HEK293 (cell line): ENCODE results near the gene CTPS2.

Experiments used
- CTCF ChIA-PET: fragments of 350-600 bp; formaldehyde crosslinking; extraction: SDS; loops from one replicate; lab custom pipeline; 2021; ENCODE audit warnings: antibody characterized with exemption; lab: Yijun Ruan, JAX
- POLR2A ChIA-PET: fragments of 300-600 bp; formaldehyde crosslinking; extraction: SDS; loops from one replicate; lab custom pipeline; 2020; ENCODE audit warnings: antibody characterized with exemption, inconsistent platforms; lab: Yijun Ruan, JAX
- H3K27ac ChIP-seq: fragments of 200-500 bp; sonication (Bioruptor generic); 2 replicates; pipeline ENCODE4 v1.5.1; 2014; ENCODE audit warnings: low read depth, low read length, control low read depth, inconsistent platforms; ENCODE audit errors: extremely low read depth
- H3K36me3 ChIP-seq, 2 experiments: fragments of 200-500 bp in 1 of 2; sonication (Bioruptor generic) in 1 of 2; 1 replicate in 1 of 2; 2 replicates in 1 of 2; pipeline ENCODE4 v1.5.1; 2014 to 2017; ENCODE audit warnings: inconsistent platforms in 2 of 2, low read length in 2 of 2; ENCODE audit not compliant: control insufficient read depth in 2 of 2, insufficient read depth in 1 of 2
- H3K4me1 ChIP-seq: fragments of 200-500 bp; sonication (Bioruptor generic); 2 replicates; pipeline ENCODE4 v1.5.1; 2014; ENCODE audit warnings: mild to moderate bottlenecking, low read length, inconsistent platforms; ENCODE audit not compliant: control insufficient read depth, insufficient read depth
- H3K4me3 ChIP-seq: 2 replicates; pipeline ENCODE4 v1.5.1; 2011; ENCODE audit warnings: low read depth, mild to moderate bottlenecking, control low read depth, low read length, moderate library complexity
- H3K9me3 ChIP-seq: fragments of 200-500 bp; sonication (Bioruptor generic); 2 replicates; pipeline ENCODE4 v1.5.1; 2014; ENCODE audit warnings: low read depth, low read length, inconsistent platforms; ENCODE audit not compliant: control insufficient read depth, insufficient read depth
- AEBP2 ChIP-seq: fragments of 450-650 bp; formaldehyde crosslinking; IDR thresholded peaks from 2 replicates; pipeline ENCODE4 v1.5.1; 2016; ENCODE audit warnings: missing biosample characterization, missing genetic modification characterization, borderline replicate concordance
- PRDM2 ChIP-seq: fragments of 450-650 bp; formaldehyde crosslinking; IDR thresholded peaks from 2 replicates; pipeline ENCODE4 v1.5.1; 2016; ENCODE audit warnings: missing biosample characterization, missing genetic modification characterization, borderline replicate concordance
- WT1 ChIP-seq: fragments of 450-650 bp; formaldehyde crosslinking; IDR thresholded peaks from 2 replicates; pipeline ENCODE4 v1.5.1; 2016; ENCODE audit warnings: missing biosample characterization, missing genetic modification characterization
- ZBTB48 ChIP-seq: fragments of 450-650 bp; formaldehyde crosslinking; IDR thresholded peaks from 2 replicates; pipeline ENCODE4 v1.5.1; 2016; ENCODE audit warnings: missing biosample characterization, missing genetic modification characterization
- ZBTB8A ChIP-seq: fragments of 450-650 bp; formaldehyde crosslinking; IDR thresholded peaks from 2 replicates; pipeline ENCODE4 v1.5.1; 2016; ENCODE audit warnings: missing biosample characterization, missing genetic modification characterization
- ZNF174 ChIP-seq: fragments of 450-650 bp; formaldehyde crosslinking; IDR thresholded peaks from 2 replicates; pipeline ENCODE4 v1.5.0; 2017; ENCODE audit warnings: missing biosample characterization, mild to moderate bottlenecking, missing genetic modification characterization
- ZNF175 ChIP-seq: fragments of 450-650 bp; formaldehyde crosslinking; IDR thresholded peaks from 2 replicates; pipeline ENCODE4 v1.5.1; 2016; ENCODE audit warnings: missing biosample characterization, missing genetic modification characterization
- ZNF18 ChIP-seq: fragments of 450-650 bp; formaldehyde crosslinking; IDR thresholded peaks from 2 replicates; pipeline ENCODE4 v1.5.1; 2016; ENCODE audit warnings: missing biosample characterization, missing genetic modification characterization
- ZNF221 ChIP-seq: fragments of 450-650 bp; formaldehyde crosslinking; IDR thresholded peaks from 2 replicates; pipeline ENCODE4 v1.5.1; 2017; ENCODE audit warnings: missing biosample characterization, missing genetic modification characterization, borderline replicate concordance
- ZNF366 ChIP-seq: fragments of 450-650 bp; formaldehyde crosslinking; conservative IDR thresholded peaks from 2 replicates; pipeline ENCODE4 v1.5.1; 2016; ENCODE audit warnings: missing biosample characterization, missing genetic modification characterization
- ZNF488 ChIP-seq: fragments of 450-650 bp; formaldehyde crosslinking; IDR thresholded peaks from 2 replicates; pipeline ENCODE4 v1.5.1; 2016; ENCODE audit warnings: missing biosample characterization, missing genetic modification characterization
- ZNF501 ChIP-seq: fragments of 450-650 bp; formaldehyde crosslinking; IDR thresholded peaks from 2 replicates; pipeline ENCODE4 v1.5.1; 2016; ENCODE audit warnings: missing biosample characterization, missing genetic modification characterization
- ZNF571 ChIP-seq: fragments of 450-650 bp; formaldehyde crosslinking; IDR thresholded peaks from 2 replicates; pipeline ENCODE4 v1.5.0; 2017; ENCODE audit warnings: missing biosample characterization, missing genetic modification characterization
- ZNF621 ChIP-seq: fragments of 450-650 bp; formaldehyde crosslinking; IDR thresholded peaks from 2 replicates; pipeline ENCODE4 v1.5.1; 2017; ENCODE audit warnings: missing biosample characterization, missing genetic modification characterization
- ZNF623 ChIP-seq: fragments of 450-650 bp; formaldehyde crosslinking; IDR thresholded peaks from 2 replicates; pipeline ENCODE4 v1.5.1; 2016; ENCODE audit warnings: missing biosample characterization, missing genetic modification characterization
- ZNF639 ChIP-seq: fragments of 450-650 bp; formaldehyde crosslinking; IDR thresholded peaks from 2 replicates; pipeline ENCODE4 v1.5.1; 2016; ENCODE audit warnings: missing biosample characterization, missing genetic modification characterization
- ZNF658 ChIP-seq: fragments of 450-650 bp; formaldehyde crosslinking; IDR thresholded peaks from 2 replicates; pipeline ENCODE4; 2016; ENCODE audit warnings: missing biosample characterization, missing genetic modification characterization
- ZNF670 ChIP-seq: fragments of 450-650 bp; formaldehyde crosslinking; IDR thresholded peaks from 2 replicates; pipeline ENCODE4 v1.5.1; 2016; ENCODE audit warnings: missing biosample characterization, missing genetic modification characterization, low read depth
- ZNF76 ChIP-seq: fragments of 450-650 bp; formaldehyde crosslinking; IDR thresholded peaks from 2 replicates; pipeline ENCODE4; 2016; ENCODE audit warnings: low read depth, missing biosample characterization, missing genetic modification characterization, borderline replicate concordance
- ZNF768 ChIP-seq: fragments of 450-650 bp; formaldehyde crosslinking; IDR thresholded peaks from 2 replicates; pipeline ENCODE4 v1.5.1; 2018; ENCODE audit warnings: missing biosample characterization, mild to moderate bottlenecking, missing genetic modification characterization
- ZNF843 ChIP-seq: fragments of 450-650 bp; formaldehyde crosslinking; IDR thresholded peaks from 2 replicates; pipeline ENCODE4 v1.5.1; 2016; ENCODE audit warnings: missing biosample characterization, missing genetic modification characterization
- TF ChIP-seq, protein P1 (sequence below): fragments of 450-650 bp; formaldehyde crosslinking; IDR thresholded peaks from 2 replicates; pipeline ENCODE4 v1.5.1; 2016; ENCODE audit warnings: missing biosample characterization, missing genetic modification characterization

Gene CTPS2

DNA sequence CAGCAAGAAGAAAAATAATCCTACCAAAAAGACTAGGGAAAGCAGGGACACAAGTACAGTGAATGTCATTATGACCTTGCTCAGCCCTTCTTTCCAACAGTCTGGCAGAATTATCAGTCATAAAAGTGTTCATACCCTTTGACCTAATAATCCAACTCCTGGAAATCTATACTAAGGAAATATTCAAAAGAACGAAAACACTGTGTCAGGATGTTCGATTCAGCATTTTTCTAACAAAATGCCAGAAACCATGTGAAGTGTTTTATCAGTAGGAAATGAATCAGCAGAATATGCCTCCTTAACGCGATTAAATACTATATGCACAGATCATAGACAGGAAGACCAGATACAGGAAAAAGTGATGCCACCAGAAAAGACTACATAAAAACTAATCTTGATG lies 78.7 kb downstream of the CTPS2 start:
- Histone ChIP-seq H3K9me3 (no peaks in the 10 kb centered on the region), H3K27ac (no peak overlapping the region)
- POLR2A ChIA-PET: no interaction called here
- no peak for TF ChIP-seq ZNF621 (tag by site-specific recombination)
- no peak for TF ChIP-seq PRDM2 (tag by site-specific recombination)
- no peak for TF ChIP-seq ZBTB48 (tag by site-specific recombination)
- no peak for TF ChIP-seq ZNF768 (tag by site-specific recombination)
- TF ChIP-seq AEBP2 (tag by site-specific recombination): no peak
- TF ChIP-seq ZNF501 (tag by site-specific recombination): no peak
- no peak for TF ChIP-seq ZNF658
- TF ChIP-seq ZBTB8A (tag by site-specific recombination): no peak
- no peak for TF ChIP-seq ZNF221 (tag by site-specific recombination)
- TF ChIP-seq WT1 (tag by site-specific recombination): no peak
- no peak for TF ChIP-seq ZNF366
- no peak for TF ChIP-seq ZNF571 (tag by site-specific recombination)
- TF ChIP-seq ZNF76: no peak
- TF ChIP-seq ZNF174 (tag by site-specific recombination): no peak
- TF ChIP-seq ZNF639 (tag by site-specific recombination): no peak
- TF ChIP-seq, all 188 proteins: peak for 0
- Histone ChIP-seq H3K4me1 (no peaks in the 10 kb centered on the region), H3K4me3 (no peak overlapping the region), H3K36me3 (peaks cover 0 to 3% of the 10 kb centered on the region in 2 experiments; a peak in 2 of 3 replicates)
- CTCF ChIA-PET: no interaction called here

DNA sequence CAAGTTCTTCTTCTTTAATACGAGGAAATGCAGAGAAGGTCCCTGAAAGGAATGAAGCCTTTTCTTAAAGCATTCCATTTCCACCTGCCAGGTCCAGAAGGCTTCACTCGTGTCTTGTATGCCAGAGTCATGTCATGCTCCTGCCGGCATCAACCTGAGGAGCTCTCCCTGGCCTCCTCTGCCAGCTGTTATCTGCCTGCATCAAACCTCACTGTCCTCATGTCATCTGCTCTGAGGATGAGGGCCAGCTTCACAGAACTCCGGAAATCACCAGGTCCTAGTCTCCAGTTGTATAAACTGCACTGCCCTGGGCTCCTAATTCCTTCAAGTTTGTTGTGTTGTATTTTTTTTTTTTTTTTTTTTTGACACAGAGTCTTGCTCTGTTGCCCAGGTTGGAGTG lies 82.6 kb downstream of the CTPS2 start:
- Histone ChIP-seq H3K36me3 (no peaks in the 10 kb centered on the region), H3K4me1 (no peaks in the 10 kb centered on the region), H3K9me3 (no peaks in the 10 kb centered on the region), H3K4me3 (no peak overlapping the region), H3K27ac (no peak overlapping the region)
- TF ChIP-seq ZNF670 (tag by site-specific recombination) (no peak), WT1 (tag by site-specific recombination) (no peak), ZNF843 (tag by site-specific recombination) (no peak), ZNF623 (tag by site-specific recombination) (no peak), ZNF175 (tag by site-specific recombination) (no peak), ZNF488 (no peak), ZNF18 (tag by site-specific recombination) (no peak)
- TF ChIP-seq, protein P1, sequence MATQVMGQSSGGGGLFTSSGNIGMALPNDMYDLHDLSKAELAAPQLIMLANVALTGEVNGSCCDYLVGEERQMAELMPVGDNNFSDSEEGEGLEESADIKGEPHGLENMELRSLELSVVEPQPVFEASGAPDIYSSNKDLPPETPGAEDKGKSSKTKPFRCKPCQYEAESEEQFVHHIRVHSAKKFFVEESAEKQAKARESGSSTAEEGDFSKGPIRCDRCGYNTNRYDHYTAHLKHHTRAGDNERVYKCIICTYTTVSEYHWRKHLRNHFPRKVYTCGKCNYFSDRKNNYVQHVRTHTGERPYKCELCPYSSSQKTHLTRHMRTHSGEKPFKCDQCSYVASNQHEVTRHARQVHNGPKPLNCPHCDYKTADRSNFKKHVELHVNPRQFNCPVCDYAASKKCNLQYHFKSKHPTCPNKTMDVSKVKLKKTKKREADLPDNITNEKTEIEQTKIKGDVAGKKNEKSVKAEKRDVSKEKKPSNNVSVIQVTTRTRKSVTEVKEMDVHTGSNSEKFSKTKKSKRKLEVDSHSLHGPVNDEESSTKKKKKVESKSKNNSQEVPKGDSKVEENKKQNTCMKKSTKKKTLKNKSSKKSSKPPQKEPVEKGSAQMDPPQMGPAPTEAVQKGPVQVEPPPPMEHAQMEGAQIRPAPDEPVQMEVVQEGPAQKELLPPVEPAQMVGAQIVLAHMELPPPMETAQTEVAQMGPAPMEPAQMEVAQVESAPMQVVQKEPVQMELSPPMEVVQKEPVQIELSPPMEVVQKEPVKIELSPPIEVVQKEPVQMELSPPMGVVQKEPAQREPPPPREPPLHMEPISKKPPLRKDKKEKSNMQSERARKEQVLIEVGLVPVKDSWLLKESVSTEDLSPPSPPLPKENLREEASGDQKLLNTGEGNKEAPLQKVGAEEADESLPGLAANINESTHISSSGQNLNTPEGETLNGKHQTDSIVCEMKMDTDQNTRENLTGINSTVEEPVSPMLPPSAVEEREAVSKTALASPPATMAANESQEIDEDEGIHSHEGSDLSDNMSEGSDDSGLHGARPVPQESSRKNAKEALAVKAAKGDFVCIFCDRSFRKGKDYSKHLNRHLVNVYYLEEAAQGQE (tag by site-specific recombination): no peak
- CTCF ChIA-PET: interaction anchor here (0.6 kb wide), 1 partner anchor 13 kb away, joined by 3 read pairs; no protein-coding TSS in a partner anchor
- POLR2A ChIA-PET: no interaction called here
